WERI-Rb-1 (cell line): ENCODE results near the gene PCP4.

Experiments
- DNase-seq: peaks from one replicate; pipeline ENCODE4 v3.0.0-alpha.2; 2020
- H3K27ac ChIP-seq: fragments of 250-450 bp; sonication (Bioruptor Pico); 2 replicates; pipeline ENCODE4 v1.5.1; 2020; ENCODE audit warnings: mild to moderate bottlenecking, moderate library complexity
- H3K27me3 ChIP-seq: fragments of 250-450 bp; sonication (Bioruptor Pico); 2 replicates; pipeline ENCODE4 v1.5.1; 2021; ENCODE audit warnings: mild to moderate bottlenecking, low read depth, moderate library complexity; ENCODE audit not compliant: insufficient read depth, severe bottlenecking
- H3K36me3 ChIP-seq: fragments of 250-450 bp; sonication (Bioruptor Pico); 2 replicates; pipeline ENCODE4 v1.5.1; 2020; ENCODE audit warnings: mild to moderate bottlenecking, moderate library complexity
- H3K4me3 ChIP-seq: 2 replicates; pipeline ENCODE4 v1.5.1; 2011; ENCODE audit warnings: low read depth, mild to moderate bottlenecking, control low read depth, low read length
- H3K9me3 ChIP-seq: fragments of 250-450 bp; sonication (Bioruptor Pico); 2 replicates; pipeline ENCODE4 v1.5.1; 2021; ENCODE audit warnings: mild to moderate bottlenecking, moderate library complexity; ENCODE audit not compliant: severe bottlenecking
- CTCF ChIP-seq: IDR thresholded peaks from 2 replicates; pipeline ENCODE4 v1.5.1; 2011; ENCODE audit warnings: low read depth, mild to moderate bottlenecking, control low read depth, inconsistent platforms, low read length

PCP4 gene

GRCh38 chr21:39852726-39853500 is 14.3 kb upstream of the PCP4 start:
- Histone ChIP-seq H3K36me3 (no peaks in the 10 kb centered on the region), H3K4me3 (no peak overlapping the region)

DNA sequence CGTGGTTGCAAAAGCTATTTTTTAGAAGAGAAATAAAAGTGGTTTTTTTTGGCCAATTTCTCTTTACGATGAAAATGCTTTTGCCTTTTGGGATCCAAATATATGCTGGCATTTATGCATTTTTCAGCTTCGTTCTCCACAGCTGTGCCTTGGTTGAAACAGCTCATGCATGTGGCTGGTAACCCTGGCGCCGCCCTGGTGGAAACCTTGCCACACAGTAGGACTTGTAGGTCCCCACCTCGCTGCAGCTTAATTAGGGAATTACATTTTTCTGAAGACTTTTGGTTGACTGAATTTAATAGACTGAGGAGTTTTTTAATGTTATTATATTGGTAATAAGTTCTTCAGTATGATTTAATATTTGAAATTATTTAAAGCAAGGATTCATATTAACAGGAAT is 12.7 kb upstream of the PCP4 start:
- Histone ChIP-seq H3K27ac (no peak overlapping the region), H3K9me3 (peaks cover 3% of the 10 kb centered on the region), H3K4me3 (no peak overlapping the region), H3K36me3 (no peaks in the 10 kb centered on the region), H3K27me3 (no peaks in the 10 kb centered on the region)
- no peak for TF ChIP-seq CTCF
- DNase-seq = no peak

More at GRCh38 chr21:39852726-39853500, 14.3 kb upstream of the PCP4 start:
- no peak for TF ChIP-seq CTCF
- DNase-seq = no peak
- Histone ChIP-seq H3K27me3 (no peaks in the 10 kb centered on the region), H3K27ac (no peak overlapping the region), H3K9me3 (no peaks in the 10 kb centered on the region)

- no peaks in the 10 kb centered on the region for H3K27me3 ChIP-seq
- peaks cover 3% of the 10 kb centered on the region for H3K9me3 ChIP-seq
- H3K36me3 ChIP-seq = no peaks in the 10 kb centered on the region
- DNase-seq = no peak
- TF ChIP-seq CTCF = no peak
- H3K4me3 ChIP-seq = no peak overlapping the region
- no peak overlapping the region for H3K27ac ChIP-seq
Measured at GRCh38 chr21:39855595-39855994, 11.6 kb upstream of the PCP4 start.

- Histone ChIP-seq H3K4me3 (no peak overlapping the region), H3K9me3 (peaks cover 3% of the 10 kb centered on the region), H3K27me3 (peaks cover 4% of the 10 kb centered on the region), H3K36me3 (no peaks in the 10 kb centered on the region), H3K27ac (no peak overlapping the region)
- no peak for DNase-seq
- TF ChIP-seq CTCF = no peak
Measured at GRCh38 chr21:39860600-39860999, 6.6 kb upstream of the PCP4 start.

DNA sequence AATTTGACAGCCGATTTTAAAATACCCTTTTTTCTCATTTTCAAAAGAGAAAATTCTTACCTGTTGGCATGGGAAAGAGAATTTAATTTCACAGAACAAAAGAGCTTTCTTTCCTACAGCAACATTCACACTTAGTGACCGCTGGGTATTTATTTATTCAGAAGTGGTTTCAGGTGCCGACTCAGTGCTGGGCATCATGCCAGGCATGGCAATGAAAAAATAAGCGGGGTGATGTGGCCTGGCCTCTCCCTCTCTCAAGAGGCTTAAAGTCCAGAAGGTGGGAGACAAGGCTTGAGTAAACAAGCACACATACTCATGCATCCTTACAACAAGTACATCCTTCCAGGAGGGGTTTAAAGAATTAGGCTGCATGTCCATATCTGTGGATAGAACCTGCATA is 4.1 kb upstream of the PCP4 start:
- DNase-seq = no peak
- no peaks in the 10 kb centered on the region for H3K36me3 ChIP-seq
- H3K9me3 ChIP-seq = peaks cover 3% of the 10 kb centered on the region
- no peak for TF ChIP-seq CTCF
- no peak overlapping the region for H3K27ac ChIP-seq
- peaks cover 9% of the 10 kb centered on the region for H3K27me3 ChIP-seq
- H3K4me3 ChIP-seq = no peak overlapping the region

GRCh38 chr21:39866093-39866492 is 1.1 kb upstream of the PCP4 start:
- Histone ChIP-seq H3K36me3 (no peaks in the 10 kb centered on the region), H3K4me3 (no peak overlapping the region), H3K9me3 (no peaks in the 10 kb centered on the region), H3K27ac (no peak overlapping the region), H3K27me3 (peaks cover 9% of the 10 kb centered on the region)
- DNase-seq = no peak
- TF ChIP-seq CTCF = no peak
